ENCODE measurements around the gene TPRG1.

DNA sequence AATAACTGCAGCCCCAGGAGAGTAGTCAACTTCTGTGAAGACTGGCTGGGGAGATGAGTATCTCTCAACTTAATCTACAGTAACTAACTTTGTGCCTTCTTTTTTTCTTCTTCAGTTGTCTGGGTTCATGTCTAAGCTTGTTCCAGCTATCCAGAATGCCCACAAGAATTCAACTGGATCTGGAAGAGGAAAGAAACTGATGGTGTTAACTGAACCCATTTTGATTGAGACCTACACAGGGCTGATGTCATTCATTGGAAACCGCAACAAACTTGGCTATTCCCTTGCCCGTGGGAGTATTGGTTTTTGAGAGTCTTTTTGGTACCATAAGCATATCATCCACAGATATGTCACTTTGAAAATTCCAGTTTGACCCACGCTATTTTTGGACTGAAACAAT lies 148.7 kb downstream of the TPRG1 start:
- TF ChIP-seq, protein P1, sequence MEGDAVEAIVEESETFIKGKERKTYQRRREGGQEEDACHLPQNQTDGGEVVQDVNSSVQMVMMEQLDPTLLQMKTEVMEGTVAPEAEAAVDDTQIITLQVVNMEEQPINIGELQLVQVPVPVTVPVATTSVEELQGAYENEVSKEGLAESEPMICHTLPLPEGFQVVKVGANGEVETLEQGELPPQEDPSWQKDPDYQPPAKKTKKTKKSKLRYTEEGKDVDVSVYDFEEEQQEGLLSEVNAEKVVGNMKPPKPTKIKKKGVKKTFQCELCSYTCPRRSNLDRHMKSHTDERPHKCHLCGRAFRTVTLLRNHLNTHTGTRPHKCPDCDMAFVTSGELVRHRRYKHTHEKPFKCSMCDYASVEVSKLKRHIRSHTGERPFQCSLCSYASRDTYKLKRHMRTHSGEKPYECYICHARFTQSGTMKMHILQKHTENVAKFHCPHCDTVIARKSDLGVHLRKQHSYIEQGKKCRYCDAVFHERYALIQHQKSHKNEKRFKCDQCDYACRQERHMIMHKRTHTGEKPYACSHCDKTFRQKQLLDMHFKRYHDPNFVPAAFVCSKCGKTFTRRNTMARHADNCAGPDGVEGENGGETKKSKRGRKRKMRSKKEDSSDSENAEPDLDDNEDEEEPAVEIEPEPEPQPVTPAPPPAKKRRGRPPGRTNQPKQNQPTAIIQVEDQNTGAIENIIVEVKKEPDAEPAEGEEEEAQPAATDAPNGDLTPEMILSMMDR (conservative IDR thresholded peaks at IDR 0.05; ENCODE audit: low read depth, low read length): no peak
- TF ChIP-seq EZH2 (IDR thresholded peaks at IDR 0.05; ENCODE audit: borderline replicate concordance, low read depth, low read length, poor library complexity, severe bottlenecking): no peak

Data from A673 (cell line).